ENCODE measurements around the gene BCL11B.

- TF ChIP-seq CTCF (IDR thresholded peaks at IDR 0.05) = no peak
- no peak for TF ChIP-seq POLR2A (IDR thresholded peaks at IDR 0.05)
Measured at GRCh38 chr14:99300190-99300589, 28.2 kb upstream of the BCL11B start.
